Keratinocyte (primary cell): ENCODE results near the gene MKS1. TPM values are rescaled to one million over a fixed set of nuclear protein-coding genes. Genes with fewer than 3 reads are reported as not detected.

Experiments used
- DNase-seq: peaks from one replicate; pipeline ENCODE4 v3.0.0-alpha.2; 2011; ENCODE audit warnings: low read depth, missing footprints, low spot score
- FAIRE-seq: peaks from 2 replicates; lab custom pipeline; 2011; peaks lifted over from hg19 to GRCh38; lab: Jason Lieb, UNC
- H2AFZ ChIP-seq: 2 replicates; pipeline ENCODE4 v1.6.0; 2012; ENCODE audit warnings: low read length, control low read depth, inconsistent platforms; ENCODE audit not compliant: control insufficient read depth
- H3K27ac ChIP-seq: 2 replicates; pipeline ENCODE4 v1.5.1; 2011; ENCODE audit warnings: low read length; ENCODE audit not compliant: control insufficient read depth, insufficient read depth
- H3K27me3 ChIP-seq: 3 replicates; pipeline ENCODE4 v1.6.0; 2011; ENCODE audit warnings: low read length; ENCODE audit not compliant: control insufficient read depth, insufficient read depth; ENCODE audit errors: extremely low read depth
- H3K36me3 ChIP-seq, 2 experiments: 2 replicates in 1 of 2; 3 replicates in 1 of 2; pipeline ENCODE4 v1.5.1; 2011; ENCODE audit warnings: low read length in 2 of 2, mild to moderate bottlenecking in 1 of 2; ENCODE audit not compliant: control insufficient read depth in 2 of 2, insufficient read depth in 2 of 2; ENCODE audit errors: extremely low read depth in 1 of 2
- H3K4me1 ChIP-seq: 3 replicates; pipeline ENCODE4 v1.5.1; 2011; ENCODE audit warnings: low read length; ENCODE audit not compliant: control insufficient read depth, insufficient read depth; ENCODE audit errors: extremely low read depth
- H3K4me2 ChIP-seq: 3 replicates; pipeline ENCODE4 v1.6.0; 2011; ENCODE audit warnings: low read depth, low read length; ENCODE audit not compliant: control insufficient read depth, insufficient read depth; ENCODE audit errors: extremely low read depth
- H3K4me3 ChIP-seq, 3 experiments: fragments of 200-600 bp in 1 of 3; sonication (generic) in 1 of 3; 2 replicates in 2 of 3; 3 replicates in 1 of 3; pipeline ENCODE4 v1.5.1; 2011 to 2016; ENCODE audit warnings: low read length in 3 of 3, mild to moderate bottlenecking in 3 of 3, control low read depth in 2 of 3, inconsistent platforms in 1 of 3, low read depth in 1 of 3, mixed read lengths in 1 of 3, mixed run types in 1 of 3, moderate library complexity in 1 of 3; ENCODE audit not compliant: control insufficient read depth in 2 of 3, insufficient read depth in 2 of 3; ENCODE audit errors: extremely low read depth in 1 of 3
- H3K79me2 ChIP-seq: 2 replicates; pipeline ENCODE4 v1.6.0; 2012; ENCODE audit warnings: low read length; ENCODE audit not compliant: control insufficient read depth, insufficient read depth
- H3K9ac ChIP-seq: 3 replicates; pipeline ENCODE4 v1.6.0; 2011; ENCODE audit warnings: low read length; ENCODE audit not compliant: control insufficient read depth, insufficient read depth; ENCODE audit errors: extremely low read depth
- H3K9me1 ChIP-seq: 3 replicates; pipeline ENCODE4 v1.6.0; 2011; ENCODE audit warnings: low read length; ENCODE audit not compliant: control insufficient read depth, insufficient read depth; ENCODE audit errors: extremely low read depth
- H3K9me3 ChIP-seq: 2 replicates; pipeline ENCODE4 v1.5.1; 2012; ENCODE audit warnings: low read depth, low read length; ENCODE audit not compliant: control insufficient read depth
- H4K20me1 ChIP-seq: 3 replicates; pipeline ENCODE4 v1.6.0; 2011; ENCODE audit warnings: low read length; ENCODE audit not compliant: control insufficient read depth, insufficient read depth; ENCODE audit errors: extremely low read depth
- CTCF ChIP-seq, 3 experiments: IDR thresholded peaks in 1 of 3; conservative IDR thresholded peaks in 1 of 3; optimal IDR thresholded peaks in 1 of 3; 2 replicates in 2 of 3; 3 replicates in 1 of 3; pipeline versions ENCODE3 to v1.5.1; 2011; ENCODE audit warnings: low read length in 3 of 3, mild to moderate bottlenecking in 3 of 3, moderate library complexity in 2 of 3, control low read depth in 1 of 3, inconsistent platforms in 1 of 3; ENCODE audit not compliant: insufficient read depth in 2 of 3; ENCODE audit errors: extremely low read depth in 1 of 3
- EZH2 ChIP-seq: IDR thresholded peaks from one replicate; pipeline ENCODE4 v1.6.1; 2012; ENCODE audit warnings: inconsistent platforms, mild to moderate bottlenecking, low read length, moderate library complexity
- dilution Hi-C: fragments of 300-500 bp; cut with MboI; formaldehyde crosslinking; loops from one replicate; pipeline ENCODE4 v1.7.0; 2020; ENCODE audit warnings: low sequenced_read_pairs; ENCODE audit not compliant: extremely low pct_ligation_motif_present
- polyA plus RNA-seq, 5 experiments: library from polyadenylated mRNA; depleted of rRNA in 3 of 5; stranded (reverse) in 3 of 5; stranded (forward) in 1 of 5; unstranded in 1 of 5; fragments of >200 nt; gene quantifications; 1 replicate in 1 of 5; 2 replicates in 3 of 5; 3 replicates in 1 of 5; pipeline versions ENCODE4 v1.2.1 to v1.2.3, GENCODE V29; 2011 to 2012; ENCODE audit warnings: missing spikeins in 2 of 5, low read depth in 1 of 5, low replicate concordance in 1 of 5

MKS1 gene
- polyA plus RNA-seq, 1 donor (not counting 4 experiments of a cell fraction or from before 2014, with no cell fraction given), result 12.2 TPM

- no peaks in the 10 kb centered on the region for H3K9me1 ChIP-seq
- no peaks in the 10 kb centered on the region for H3K9me3 ChIP-seq
- no peak for DNase-seq
- H4K20me1 ChIP-seq, result no peaks in the 10 kb centered on the region
- H2AFZ ChIP-seq, result no peak overlapping the region
- dilution Hi-C loops, result no loop called here
- H3K4me3 ChIP-seq, result no peak overlapping the region
- no peaks in the 10 kb centered on the region for H3K27me3 ChIP-seq
- H3K4me2 ChIP-seq, result no peak overlapping the region
- H3K4me1 ChIP-seq, result peaks cover 8% of the 10 kb centered on the region
- H3K79me2 ChIP-seq, result no peaks in the 10 kb centered on the region
- FAIRE-seq, result no peak
- TF ChIP-seq CTCF (optimal IDR thresholded peaks at IDR 0.05 in 1 of 3, IDR thresholded peaks at IDR 0.05 in 1 of 3, conservative IDR thresholded peaks at IDR 0.05 in 1 of 3; ENCODE audit: extremely low read depth in 1 of 3, insufficient read depth in 2 of 3, low read length in 3 of 3), result no peak
- no peak for TF ChIP-seq EZH2
- no peaks in the 10 kb centered on the region for H3K36me3 ChIP-seq
- H3K27ac ChIP-seq, result no peak overlapping the region
- H3K9ac ChIP-seq, result no peak overlapping the region
These were observed 8.7 kb upstream of the MKS1 start for GRCh38 chr17:58227733-58228132.

- dilution Hi-C loops, result no loop called here
These were observed 5.3 kb upstream of the MKS1 start for GRCh38 chr17:58224315-58224714.

More at GRCh38 chr17:58224315-58224714, 5.3 kb upstream of the MKS1 start:
- H3K9me1 ChIP-seq, result no peaks in the 10 kb centered on the region
- no peak overlapping the region for H3K4me3 ChIP-seq
- H3K9me3 ChIP-seq, result no peaks in the 10 kb centered on the region
- no peak overlapping the region for H2AFZ ChIP-seq
- H3K27ac ChIP-seq, result no peak overlapping the region
- no peaks in the 10 kb centered on the region for H3K27me3 ChIP-seq
- peak; percentile 41 for FAIRE-seq
- peaks cover 17% of the 10 kb centered on the region for H3K4me1 ChIP-seq
- no peaks in the 10 kb centered on the region for H3K36me3 ChIP-seq
- H4K20me1 ChIP-seq, result no peaks in the 10 kb centered on the region
- H3K79me2 ChIP-seq, result no peaks in the 10 kb centered on the region
- no peak overlapping the region for H3K9ac ChIP-seq
- peak overlapping the region; percentile 33 for H3K4me2 ChIP-seq
- DNase-seq, result no peak
- TF ChIP-seq EZH2 (no peak), CTCF (optimal IDR thresholded peaks at IDR 0.05 in 1 of 3, IDR thresholded peaks at IDR 0.05 in 1 of 3, conservative IDR thresholded peaks at IDR 0.05 in 1 of 3; ENCODE audit: extremely low read depth in 1 of 3, insufficient read depth in 2 of 3, low read length in 3 of 3) (no peak)
